ENCODE results near the gene SHROOM1.

DNA sequence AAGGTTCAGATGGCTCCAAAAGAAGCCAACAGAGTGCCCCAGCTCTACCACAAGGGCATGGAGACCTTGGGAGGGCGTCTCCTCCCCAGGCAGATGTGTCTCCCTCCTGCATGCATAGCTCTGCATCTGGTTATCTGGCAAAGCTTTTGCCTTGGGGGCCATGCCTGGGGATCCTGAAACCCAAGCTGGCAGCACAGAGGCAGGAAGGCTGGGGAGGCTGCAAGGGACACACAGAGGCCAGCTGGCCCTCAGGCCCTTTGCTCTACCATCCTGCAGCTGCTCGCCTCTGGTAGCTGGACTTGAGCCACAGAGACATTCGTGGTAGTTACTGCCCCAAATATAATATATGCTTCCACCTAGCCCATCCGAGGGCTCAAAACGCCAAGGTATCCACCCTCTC is 57.3 kb downstream of the SHROOM1 start:
- TF ChIP-seq, protein P1, sequence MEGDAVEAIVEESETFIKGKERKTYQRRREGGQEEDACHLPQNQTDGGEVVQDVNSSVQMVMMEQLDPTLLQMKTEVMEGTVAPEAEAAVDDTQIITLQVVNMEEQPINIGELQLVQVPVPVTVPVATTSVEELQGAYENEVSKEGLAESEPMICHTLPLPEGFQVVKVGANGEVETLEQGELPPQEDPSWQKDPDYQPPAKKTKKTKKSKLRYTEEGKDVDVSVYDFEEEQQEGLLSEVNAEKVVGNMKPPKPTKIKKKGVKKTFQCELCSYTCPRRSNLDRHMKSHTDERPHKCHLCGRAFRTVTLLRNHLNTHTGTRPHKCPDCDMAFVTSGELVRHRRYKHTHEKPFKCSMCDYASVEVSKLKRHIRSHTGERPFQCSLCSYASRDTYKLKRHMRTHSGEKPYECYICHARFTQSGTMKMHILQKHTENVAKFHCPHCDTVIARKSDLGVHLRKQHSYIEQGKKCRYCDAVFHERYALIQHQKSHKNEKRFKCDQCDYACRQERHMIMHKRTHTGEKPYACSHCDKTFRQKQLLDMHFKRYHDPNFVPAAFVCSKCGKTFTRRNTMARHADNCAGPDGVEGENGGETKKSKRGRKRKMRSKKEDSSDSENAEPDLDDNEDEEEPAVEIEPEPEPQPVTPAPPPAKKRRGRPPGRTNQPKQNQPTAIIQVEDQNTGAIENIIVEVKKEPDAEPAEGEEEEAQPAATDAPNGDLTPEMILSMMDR (IDR thresholded peaks at IDR 0.05 in 8 of 11, conservative IDR thresholded peaks at IDR 0.05 in 3 of 11): no peak
- TF ChIP-seq POLR2A (IDR thresholded peaks at IDR 0.05): no peak
- TF ChIP-seq POLR2AphosphoS5 (IDR thresholded peaks at IDR 0.05): no peak
